Measurements from ENCODE around the gene BICC1.

BICC1 gene

GRCh38 chr10:58556516-58557165, 44.0 kb downstream of the BICC1 start:
- Histone ChIP-seq H3K9me3 (ENCODE audit: control insufficient read depth, low read length) (no peaks in the 10 kb centered on the region), H3K36me3 (ENCODE audit: control insufficient read depth, insufficient read depth, low read length) (no peaks in the 10 kb centered on the region), H3K4me3 (ENCODE audit: insufficient read depth, low read depth, low read length, poor library complexity, severe bottlenecking) (no peak overlapping the region), H3K4me1 (ENCODE audit: control insufficient read depth, insufficient read depth, low read length, poor library complexity, severe bottlenecking) (no peaks in the 10 kb centered on the region), H3K27me3 (replicated peaks; ENCODE audit: control insufficient read depth, insufficient read depth, low read length, poor library complexity, severe bottlenecking) (no peaks in the 10 kb centered on the region), H3K27ac (ENCODE audit: insufficient read depth, low read length, poor library complexity, severe bottlenecking) (no peak overlapping the region)
- DNase-seq: no peak

GRCh38 chr10:58557714-58558113, 45.0 kb downstream of the BICC1 start:
- Histone ChIP-seq H3K4me1 (ENCODE audit: control insufficient read depth, insufficient read depth, low read length, poor library complexity, severe bottlenecking) (no peaks in the 10 kb centered on the region), H3K4me3 (ENCODE audit: insufficient read depth, low read depth, low read length, poor library complexity, severe bottlenecking) (no peak overlapping the region), H3K9me3 (ENCODE audit: control insufficient read depth, low read length) (no peaks in the 10 kb centered on the region), H3K27me3 (replicated peaks; ENCODE audit: control insufficient read depth, insufficient read depth, low read length, poor library complexity, severe bottlenecking) (no peaks in the 10 kb centered on the region), H3K27ac (ENCODE audit: insufficient read depth, low read length, poor library complexity, severe bottlenecking) (no peak overlapping the region), H3K36me3 (ENCODE audit: control insufficient read depth, insufficient read depth, low read length) (no peaks in the 10 kb centered on the region)
- no peak for DNase-seq

GRCh38 chr10:58560068-58560467, 47.4 kb downstream of the BICC1 start:
- DNase-seq: no peak
- Histone ChIP-seq H3K4me3 (ENCODE audit: insufficient read depth, low read depth, low read length, poor library complexity, severe bottlenecking) (no peak overlapping the region), H3K9me3 (ENCODE audit: control insufficient read depth, low read length) (no peaks in the 10 kb centered on the region), H3K27ac (ENCODE audit: insufficient read depth, low read length, poor library complexity, severe bottlenecking) (no peak overlapping the region), H3K27me3 (replicated peaks; ENCODE audit: control insufficient read depth, insufficient read depth, low read length, poor library complexity, severe bottlenecking) (no peaks in the 10 kb centered on the region), H3K4me1 (ENCODE audit: control insufficient read depth, insufficient read depth, low read length, poor library complexity, severe bottlenecking) (no peaks in the 10 kb centered on the region), H3K36me3 (ENCODE audit: control insufficient read depth, insufficient read depth, low read length) (no peaks in the 10 kb centered on the region)

GRCh38 chr10:58565271-58565670, 52.6 kb downstream of the BICC1 start:
- Histone ChIP-seq H3K4me3 (ENCODE audit: insufficient read depth, low read depth, low read length, poor library complexity, severe bottlenecking) (no peak overlapping the region), H3K36me3 (ENCODE audit: control insufficient read depth, insufficient read depth, low read length) (no peaks in the 10 kb centered on the region), H3K9me3 (ENCODE audit: control insufficient read depth, low read length) (no peaks in the 10 kb centered on the region), H3K27ac (ENCODE audit: insufficient read depth, low read length, poor library complexity, severe bottlenecking) (no peak overlapping the region), H3K27me3 (replicated peaks; ENCODE audit: control insufficient read depth, insufficient read depth, low read length, poor library complexity, severe bottlenecking) (no peaks in the 10 kb centered on the region), H3K4me1 (ENCODE audit: control insufficient read depth, insufficient read depth, low read length, poor library complexity, severe bottlenecking) (no peaks in the 10 kb centered on the region)
- no peak for DNase-seq

- no peak for DNase-seq
- no peaks in the 10 kb centered on the region for H3K9me3 ChIP-seq (ENCODE audit: control insufficient read depth, low read length)
- H3K27me3 ChIP-seq (replicated peaks; ENCODE audit: control insufficient read depth, insufficient read depth, low read length, poor library complexity, severe bottlenecking): no peaks in the 10 kb centered on the region
- no peak overlapping the region for H3K4me3 ChIP-seq (ENCODE audit: insufficient read depth, low read depth, low read length, poor library complexity, severe bottlenecking)
- H3K4me1 ChIP-seq (ENCODE audit: control insufficient read depth, insufficient read depth, low read length, poor library complexity, severe bottlenecking): no peaks in the 10 kb centered on the region
- H3K36me3 ChIP-seq (ENCODE audit: control insufficient read depth, insufficient read depth, low read length): no peaks in the 10 kb centered on the region
- no peak overlapping the region for H3K27ac ChIP-seq (ENCODE audit: insufficient read depth, low read length, poor library complexity, severe bottlenecking)
Measured at GRCh38 chr10:58567652-58568051, 55.0 kb downstream of the BICC1 start.

- Histone ChIP-seq H3K36me3 (ENCODE audit: control insufficient read depth, insufficient read depth, low read length) (no peaks in the 10 kb centered on the region), H3K9me3 (ENCODE audit: control insufficient read depth, low read length) (no peaks in the 10 kb centered on the region), H3K4me3 (ENCODE audit: insufficient read depth, low read depth, low read length, poor library complexity, severe bottlenecking) (no peak overlapping the region), H3K27me3 (replicated peaks; ENCODE audit: control insufficient read depth, insufficient read depth, low read length, poor library complexity, severe bottlenecking) (no peaks in the 10 kb centered on the region), H3K4me1 (ENCODE audit: control insufficient read depth, insufficient read depth, low read length, poor library complexity, severe bottlenecking) (no peaks in the 10 kb centered on the region), H3K27ac (ENCODE audit: insufficient read depth, low read length, poor library complexity, severe bottlenecking) (no peak overlapping the region)
- DNase-seq: no peak
Measured at GRCh38 chr10:58568428-58568935, 55.8 kb downstream of the BICC1 start.

GRCh38 chr10:58570307-58570723, 57.6 kb downstream of the BICC1 start:
- H3K27me3 ChIP-seq (replicated peaks; ENCODE audit: control insufficient read depth, insufficient read depth, low read length, poor library complexity, severe bottlenecking): no peaks in the 10 kb centered on the region
- no peaks in the 10 kb centered on the region for H3K36me3 ChIP-seq (ENCODE audit: control insufficient read depth, insufficient read depth, low read length)
- DNase-seq: no peak
- H3K9me3 ChIP-seq (ENCODE audit: control insufficient read depth, low read length): no peaks in the 10 kb centered on the region
- H3K27ac ChIP-seq (ENCODE audit: insufficient read depth, low read length, poor library complexity, severe bottlenecking): no peak overlapping the region
- no peak overlapping the region for H3K4me3 ChIP-seq (ENCODE audit: insufficient read depth, low read depth, low read length, poor library complexity, severe bottlenecking)
- H3K4me1 ChIP-seq (ENCODE audit: control insufficient read depth, insufficient read depth, low read length, poor library complexity, severe bottlenecking): no peaks in the 10 kb centered on the region

- Histone ChIP-seq H3K36me3 (ENCODE audit: control insufficient read depth, insufficient read depth, low read length) (no peaks in the 10 kb centered on the region), H3K27me3 (replicated peaks; ENCODE audit: control insufficient read depth, insufficient read depth, low read length, poor library complexity, severe bottlenecking) (no peaks in the 10 kb centered on the region), H3K27ac (ENCODE audit: insufficient read depth, low read length, poor library complexity, severe bottlenecking) (no peak overlapping the region), H3K4me3 (ENCODE audit: insufficient read depth, low read depth, low read length, poor library complexity, severe bottlenecking) (no peak overlapping the region), H3K4me1 (ENCODE audit: control insufficient read depth, insufficient read depth, low read length, poor library complexity, severe bottlenecking) (no peaks in the 10 kb centered on the region), H3K9me3 (ENCODE audit: control insufficient read depth, low read length) (no peaks in the 10 kb centered on the region)
- no peak for DNase-seq
Measured at GRCh38 chr10:58570979-58571378, 58.3 kb downstream of the BICC1 start.

- Histone ChIP-seq H3K4me3 (ENCODE audit: insufficient read depth, low read depth, low read length, poor library complexity, severe bottlenecking) (no peak overlapping the region), H3K4me1 (ENCODE audit: control insufficient read depth, insufficient read depth, low read length, poor library complexity, severe bottlenecking) (no peaks in the 10 kb centered on the region), H3K27ac (ENCODE audit: insufficient read depth, low read length, poor library complexity, severe bottlenecking) (no peak overlapping the region), H3K27me3 (replicated peaks; ENCODE audit: control insufficient read depth, insufficient read depth, low read length, poor library complexity, severe bottlenecking) (no peaks in the 10 kb centered on the region), H3K36me3 (ENCODE audit: control insufficient read depth, insufficient read depth, low read length) (no peaks in the 10 kb centered on the region), H3K9me3 (ENCODE audit: control insufficient read depth, low read length) (no peaks in the 10 kb centered on the region)
- DNase-seq: no peak
Measured at GRCh38 chr10:58573144-58573543, 60.5 kb downstream of the BICC1 start.

GRCh38 chr10:58574058-58574457, 61.4 kb downstream of the BICC1 start:
- no peak overlapping the region for H3K4me3 ChIP-seq (ENCODE audit: insufficient read depth, low read depth, low read length, poor library complexity, severe bottlenecking)
- no peaks in the 10 kb centered on the region for H3K9me3 ChIP-seq (ENCODE audit: control insufficient read depth, low read length)
- no peaks in the 10 kb centered on the region for H3K27me3 ChIP-seq (replicated peaks; ENCODE audit: control insufficient read depth, insufficient read depth, low read length, poor library complexity, severe bottlenecking)
- DNase-seq: no peak
- H3K4me1 ChIP-seq (ENCODE audit: control insufficient read depth, insufficient read depth, low read length, poor library complexity, severe bottlenecking): no peaks in the 10 kb centered on the region
- no peak overlapping the region for H3K27ac ChIP-seq (ENCODE audit: insufficient read depth, low read length, poor library complexity, severe bottlenecking)
- no peaks in the 10 kb centered on the region for H3K36me3 ChIP-seq (ENCODE audit: control insufficient read depth, insufficient read depth, low read length)
